DMS114 treated with DMSO at 0.1 percent for 48 hours (cell line): ENCODE measurements around the gene ODAD4.
A peak's percentile ranks its signal among the peaks of the same experiment; 100 is the strongest.
"Not testable (repeated sequence)": the region's sequence is repeated elsewhere in the genome, so short reads cannot be mapped to it uniquely, and the experiment has no call there.

Experiments used
- DNase-seq: peaks from one replicate; lab custom pipeline; 2025; ENCODE audit not compliant: unreplicated experiment; lab: John Stamatoyannopoulos, UW

The ODAD4 gene

GRCh38 chr17:41912925-41913324 lies 17.5 kb upstream of the ODAD4 start:
- no peak for DNase-seq

- DNase-seq = no peak
These were observed 16.6 kb upstream of the ODAD4 start for GRCh38 chr17:41913798-41914197.

- DNase-seq = no peak
These were observed 16.1 kb upstream of the ODAD4 start for GRCh38 chr17:41914358-41914766.

GRCh38 chr17:41915020-41915419 lies 15.4 kb upstream of the ODAD4 start:
- no peak for DNase-seq

DNA sequence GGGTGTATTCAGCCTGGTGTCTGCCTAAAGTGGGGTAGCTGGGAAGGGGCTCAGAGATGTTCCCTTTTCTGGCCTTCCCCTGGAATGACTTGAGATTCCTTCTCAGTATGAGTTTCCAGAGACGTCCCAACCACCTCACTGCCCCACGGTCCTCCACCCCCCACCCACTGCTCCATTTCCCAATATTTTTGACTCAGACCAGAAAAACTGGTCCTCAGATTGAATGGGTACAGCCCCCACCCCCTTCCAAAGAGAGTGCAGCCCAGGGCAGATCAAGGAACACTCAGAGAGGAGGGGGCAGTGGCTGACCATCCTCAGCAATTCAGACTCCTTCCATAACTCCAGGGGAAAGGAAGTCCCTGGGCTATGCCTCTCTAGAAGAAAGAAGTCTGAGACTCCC lies 14.9 kb upstream of the ODAD4 start:
- no peak for DNase-seq

DNA sequence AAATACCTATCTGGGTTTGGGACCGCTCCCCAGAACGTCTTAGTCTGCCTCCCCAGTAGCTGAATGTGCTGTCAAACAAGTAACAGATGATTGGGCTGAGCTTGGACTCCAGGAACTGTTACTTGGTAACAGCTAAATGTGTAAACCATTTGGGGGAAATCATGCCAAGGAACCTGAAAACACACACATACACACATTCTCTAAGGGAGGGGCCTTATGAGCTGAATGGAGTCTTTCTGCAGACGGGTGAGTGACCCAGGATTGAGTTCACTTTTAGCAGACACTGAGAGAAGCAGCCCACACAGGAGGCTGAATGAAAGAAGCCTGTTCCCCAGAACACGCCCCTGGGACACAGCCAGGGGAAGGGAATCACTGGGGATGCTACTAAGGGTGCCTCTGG lies 13.2 kb upstream of the ODAD4 start:
- DNase-seq = no peak

- DNase-seq = no peak
These were observed 12.6 kb upstream of the ODAD4 start for GRCh38 chr17:41917679-41918313.

- DNase-seq = peak; percentile 90
These were observed 11.9 kb upstream of the ODAD4 start, which contains the start of gene ACLY for GRCh38 chr17:41918314-41919164. ACLY (minus strand) TSS chr17:41918951; CDS start chr17:41913873, 5,078 bp downstream.

- no peak for DNase-seq
These were observed 11.1 kb upstream of the ODAD4 start for GRCh38 chr17:41919165-41919817.

DNA sequence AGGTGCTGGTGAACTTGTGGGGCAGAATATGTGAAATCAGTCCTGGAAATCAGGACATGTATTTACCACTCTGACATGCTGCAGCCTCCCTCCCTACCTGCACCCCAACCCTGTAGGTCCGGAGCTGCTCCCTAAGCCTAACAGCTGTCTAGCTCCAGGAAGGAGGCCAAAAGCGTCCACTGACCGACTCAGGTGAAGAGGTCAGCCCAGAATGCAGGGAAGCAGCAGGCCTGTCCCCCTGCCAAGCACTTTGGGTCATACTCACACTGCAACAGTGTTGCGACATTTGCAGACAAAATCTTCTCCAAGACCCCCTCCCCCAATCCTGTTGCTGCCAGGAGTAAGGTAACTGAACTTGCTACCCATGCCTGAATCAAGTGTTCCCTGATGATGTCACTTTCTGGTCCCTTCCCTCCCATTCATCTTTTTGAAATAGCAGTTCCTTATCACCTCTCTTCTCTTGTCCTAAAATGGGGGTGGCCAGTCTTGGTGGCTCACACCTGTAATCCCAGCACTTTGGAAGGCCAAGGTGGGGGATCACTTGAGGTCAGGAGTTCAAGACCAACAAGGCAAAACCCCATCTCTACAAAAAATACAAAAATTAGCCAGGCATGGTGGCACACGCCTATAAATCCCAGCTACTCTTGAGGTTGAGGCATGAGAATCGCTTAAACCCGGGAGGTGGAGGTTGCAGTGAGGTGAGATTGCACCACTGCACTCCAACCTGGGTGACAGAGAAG lies 10.4 kb upstream of the ODAD4 start:
- DNase-seq = no peak

GRCh38 chr17:41920580-41920955 lies 9.8 kb upstream of the ODAD4 start:
- DNase-seq = no peak

DNA sequence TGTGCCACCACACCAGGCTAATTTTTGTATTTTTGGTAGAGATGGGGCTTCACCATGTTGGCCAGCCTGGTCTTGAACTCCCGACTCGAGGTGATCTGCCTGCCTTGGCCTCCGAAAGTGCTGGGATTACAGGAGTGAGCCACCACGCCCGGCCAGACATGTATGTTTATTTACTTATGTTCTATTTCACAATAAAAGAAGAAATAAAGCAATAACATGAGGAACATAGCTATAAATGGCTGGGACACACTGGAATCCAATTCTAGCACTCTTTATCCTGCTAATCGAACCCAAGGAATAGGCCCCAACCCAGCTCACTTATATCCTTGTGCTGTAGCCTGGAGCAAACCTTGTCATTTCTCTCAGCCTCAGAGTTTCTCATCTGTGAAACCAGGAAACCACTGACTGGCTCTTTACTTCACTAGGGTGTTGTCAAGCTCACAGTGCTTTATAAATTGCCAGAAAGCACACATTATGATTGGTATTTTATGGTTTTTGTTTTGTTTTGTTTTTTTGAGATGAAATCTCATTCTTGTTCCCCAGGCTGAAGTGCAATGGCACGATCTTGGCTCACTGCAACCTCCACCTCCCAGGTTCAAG lies 4.3 kb upstream of the ODAD4 start:
- DNase-seq = no peak

GRCh38 chr17:41928693-41929251 lies 1.6 kb upstream of the ODAD4 start:
- no peak for DNase-seq

DNA sequence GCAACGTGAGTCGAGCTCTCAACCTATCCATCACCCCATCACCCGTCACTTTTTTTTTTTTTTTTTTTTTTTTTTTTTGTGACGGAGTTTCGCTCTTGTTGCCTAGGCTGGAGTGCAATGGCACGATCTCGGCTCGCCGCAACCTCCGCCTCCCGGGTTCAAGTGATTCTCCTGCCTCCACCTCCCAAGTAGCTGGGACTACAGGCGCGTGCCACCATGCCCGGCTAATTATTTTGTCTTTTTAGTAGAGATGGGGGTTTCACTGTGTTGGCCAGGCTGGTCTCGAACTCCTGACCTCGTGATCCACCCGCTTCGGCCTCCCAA lies 378 bp downstream of the ODAD4 start:
- not testable (repeated sequence) for DNase-seq

DNA sequence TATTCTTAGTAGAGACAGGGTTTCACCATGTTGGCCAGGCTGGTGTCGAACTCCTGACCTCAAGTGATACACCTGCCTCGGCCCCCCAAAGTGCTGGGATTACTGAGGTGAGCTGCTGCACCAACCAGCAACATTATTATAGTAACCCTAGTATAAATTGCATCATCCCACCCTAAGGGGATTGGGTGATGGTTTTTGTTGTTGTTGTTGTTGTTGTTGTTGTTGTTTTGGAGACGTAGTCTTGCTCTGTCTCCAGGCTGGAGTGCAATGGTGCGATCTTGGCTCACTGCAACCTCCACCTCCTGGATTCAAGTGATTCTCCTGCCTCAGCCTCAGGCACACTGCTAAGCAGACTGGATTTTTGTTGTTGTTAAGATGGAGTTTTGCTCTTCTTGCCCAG lies 1.3 kb downstream of the ODAD4 start:
- not testable (repeated sequence) for DNase-seq

DNA sequence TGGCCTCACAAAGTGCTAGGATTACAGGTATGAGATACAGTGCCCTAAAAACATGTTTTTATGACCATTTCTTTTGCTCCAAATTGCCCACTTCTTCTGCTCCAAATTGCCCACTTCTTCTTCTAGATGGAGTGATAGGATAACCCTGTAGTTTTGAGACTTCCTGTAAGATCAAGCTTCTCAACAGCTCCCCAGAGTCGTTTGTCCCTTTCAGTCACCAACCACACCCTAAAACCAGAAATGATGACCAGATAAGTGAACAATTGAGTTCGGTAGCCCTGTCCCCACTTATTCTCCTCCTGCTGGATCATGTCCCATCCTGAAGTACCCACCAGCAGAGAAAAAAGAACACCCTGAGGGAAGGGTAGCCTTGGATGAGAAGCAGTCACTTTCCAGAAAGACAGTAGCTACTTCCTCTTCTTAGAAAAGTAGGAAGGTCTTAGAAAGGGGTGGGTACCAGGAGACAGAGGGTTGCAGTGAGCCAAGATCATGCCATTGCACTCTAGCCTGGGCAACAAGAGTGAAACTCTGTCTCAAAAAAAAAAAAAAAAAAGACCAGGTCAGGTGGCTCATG lies 2.5 kb downstream of the ODAD4 start:
- no peak for DNase-seq

- DNase-seq = no peak
These were observed 5.2 kb downstream of the ODAD4 start for GRCh38 chr17:41935641-41936040.

- no peak for DNase-seq
These were observed 7.8 kb downstream of the ODAD4 start for GRCh38 chr17:41937970-41938954.

DNA sequence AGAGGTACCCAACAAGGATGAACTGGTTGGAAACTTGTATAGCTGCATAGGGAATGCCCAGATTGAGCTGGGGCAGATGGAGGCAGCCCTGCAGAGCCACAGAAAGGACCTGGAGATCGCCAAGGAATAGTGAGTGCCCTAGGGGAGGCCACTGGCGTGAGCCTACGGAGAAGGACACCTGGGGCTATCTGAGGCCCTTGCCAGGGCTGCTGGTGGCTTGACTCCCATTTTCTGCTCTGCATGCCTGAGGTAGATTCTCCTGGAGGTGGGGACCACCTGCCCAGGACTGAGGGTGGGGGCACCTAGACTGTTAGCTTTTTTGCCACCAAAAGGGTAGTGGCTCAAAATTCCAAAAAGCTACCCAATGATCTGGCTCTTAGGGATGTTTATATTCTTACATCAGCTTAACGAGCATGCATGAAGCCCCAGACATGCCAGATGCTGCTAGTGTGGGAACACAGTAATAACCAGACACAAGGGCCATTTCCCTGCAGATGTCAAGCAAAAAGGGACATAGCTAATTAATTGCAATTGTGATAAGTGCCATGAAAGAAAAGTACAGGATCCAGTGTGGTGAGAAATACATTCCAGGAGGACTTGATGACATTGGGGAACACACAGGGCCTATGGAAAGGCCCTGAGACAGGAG lies 8.8 kb downstream of the ODAD4 start:
- DNase-seq = no peak
